Measurements from ENCODE around the gene TSPAN3.

TSPAN3 gene

GRCh38 chr15:76994001-76994400 lies 76.9 kb downstream of the TSPAN3 start:
- no peak for DNase-seq
- no peak for TF ChIP-seq CTCF (IDR thresholded peaks at IDR 0.05; ENCODE audit: low read depth, low read length, missing control alignments)
- H3K27me3 ChIP-seq (replicated peaks), result no peaks in the 10 kb centered on the region
- in situ Hi-C loops (cut with HindIII; ENCODE audit: low pct_ligation_motif_present, low sequenced_read_pairs), result no loop called here
- H3K4me3 ChIP-seq (ENCODE audit: low read depth, low read length), result no peak overlapping the region
- no peaks in the 10 kb centered on the region for H3K36me3 ChIP-seq (replicated peaks)
- no peak overlapping the region for H3K27ac ChIP-seq

GRCh38 chr15:76993114-76993725 lies 77.7 kb downstream of the TSPAN3 start:
- in situ Hi-C loops (cut with HindIII; ENCODE audit: low pct_ligation_motif_present, low sequenced_read_pairs), result no loop called here
- Histone ChIP-seq H3K27ac (no peak overlapping the region), H3K4me3 (ENCODE audit: low read depth, low read length) (no peak overlapping the region), H3K36me3 (replicated peaks) (no peaks in the 10 kb centered on the region), H3K27me3 (replicated peaks) (no peaks in the 10 kb centered on the region)
- TF ChIP-seq CTCF (IDR thresholded peaks at IDR 0.05; ENCODE audit: low read depth, low read length, missing control alignments), result no peak
- DNase-seq, result no peak

GRCh38 chr15:76991741-76992645 lies 78.9 kb downstream of the TSPAN3 start:
- no peak for DNase-seq
- no peak overlapping the region for H3K4me3 ChIP-seq (ENCODE audit: low read depth, low read length)
- H3K27ac ChIP-seq, result no peak overlapping the region
- H3K27me3 ChIP-seq (replicated peaks), result no peaks in the 10 kb centered on the region
- no peak for TF ChIP-seq CTCF (IDR thresholded peaks at IDR 0.05; ENCODE audit: low read depth, low read length, missing control alignments)
- no peaks in the 10 kb centered on the region for H3K36me3 ChIP-seq (replicated peaks)
- in situ Hi-C loops (cut with HindIII; ENCODE audit: low pct_ligation_motif_present, low sequenced_read_pairs), result no loop called here
